ENCODE results near the gene PDE6C.

The PDE6C gene

DNA sequence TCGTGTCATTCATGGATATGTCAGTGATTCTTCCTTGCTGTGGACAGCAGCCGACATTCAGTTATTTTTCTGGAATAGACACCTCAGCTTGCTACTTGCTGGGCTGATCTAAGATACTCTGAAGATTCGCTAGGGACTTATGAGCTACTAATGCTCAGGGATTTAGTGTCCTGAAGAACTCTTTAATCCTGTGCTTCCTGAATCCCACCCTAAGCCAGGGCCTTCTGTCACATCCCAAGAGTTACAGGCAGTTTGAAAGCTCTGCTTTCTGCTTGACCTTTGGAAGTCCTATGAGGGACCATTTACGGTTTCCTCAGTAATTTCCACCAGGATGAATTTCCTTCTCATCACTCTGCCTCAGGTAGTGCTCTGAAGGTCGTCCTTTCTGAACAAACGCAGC is at the start of gene PDE6C:
Gene PDE6C, plus strand, starts transcription at position 227 of the 400 bp plus-strand sequence. CDS start 189 bp downstream, outside the sequence.
- no peak for DNase-seq
- intact Hi-C loops (cut with DNase I), result no loop called here

GRCh38 chr10:93565446-93565845 is 46.9 kb upstream of the PDE6C start:
- DNase-seq, result no peak
- intact Hi-C loops (cut with DNase I), result no loop called here

DNA sequence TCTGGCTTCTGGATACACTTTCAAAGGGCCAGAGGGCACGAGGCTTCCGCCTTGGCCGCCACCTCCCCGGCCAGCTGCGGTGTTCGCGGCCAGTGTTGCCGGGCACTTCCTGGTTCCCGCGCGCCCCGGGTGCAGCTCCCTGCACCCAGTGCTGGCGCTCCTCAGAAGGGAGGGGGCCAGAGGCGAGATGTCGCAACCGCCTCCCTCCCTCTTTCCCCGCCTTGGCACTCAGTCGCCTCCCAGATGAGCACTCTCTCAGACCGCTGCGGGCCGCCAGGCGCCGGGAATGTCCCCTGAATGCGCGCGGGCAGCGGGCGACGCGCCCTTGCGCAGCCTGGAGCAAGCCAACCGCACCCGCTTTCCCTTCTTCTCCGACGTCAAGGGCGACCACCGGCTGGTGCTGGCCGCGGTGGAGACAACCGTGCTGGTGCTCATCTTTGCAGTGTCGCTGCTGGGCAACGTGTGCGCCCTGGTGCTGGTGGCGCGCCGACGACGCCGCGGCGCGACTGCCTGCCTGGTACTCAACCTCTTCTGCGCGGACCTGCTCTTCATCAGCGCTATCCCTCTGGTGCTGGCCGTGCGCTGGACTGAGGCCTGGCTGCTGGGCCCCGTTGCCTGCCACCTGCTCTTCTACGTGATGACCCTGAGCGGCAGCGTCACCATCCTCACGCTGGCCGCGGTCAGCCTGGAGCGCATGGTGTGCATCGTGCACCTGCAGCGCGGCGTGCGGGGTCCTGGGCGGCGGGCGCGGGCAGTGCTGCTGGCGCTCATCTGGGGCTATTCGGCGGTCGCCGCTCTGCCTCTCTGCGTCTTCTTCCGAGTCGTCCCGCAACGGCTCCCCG is 45.7 kb upstream of the PDE6C start, which contains the start of gene FFAR4:
Gene FFAR4, plus strand, starts transcription at position 231 of the 842 bp plus-strand sequence. Its CDS starts 56 bp downstream, at position 287.
- peak in 9 of 10 donors; percentile 13 to 89 (median 36) for DNase-seq
- intact Hi-C loops (cut with DNase I), result no loop called here

GRCh38 chr10:93567277-93568104 is 44.8 kb upstream of the PDE6C start:
- intact Hi-C loops (cut with DNase I), result no loop called here
- no peak for DNase-seq

- intact Hi-C loops (cut with DNase I), result no loop called here
- DNase-seq, result peak in 1 of 10 donors; percentile 15
Observed at GRCh38 chr10:93568105-93568390, 44.3 kb upstream of the PDE6C start.

GRCh38 chr10:93570383-93570782 is 42.0 kb upstream of the PDE6C start:
- DNase-seq, result no peak
- intact Hi-C loops (cut with DNase I), result no loop called here

- intact Hi-C loops (cut with DNase I), result no loop called here
Observed at GRCh38 chr10:93572606-93573005, 39.7 kb upstream of the PDE6C start.

GRCh38 chr10:93573051-93573909 is 39.1 kb upstream of the PDE6C start:
- intact Hi-C loops (cut with DNase I), result no loop called here
- DNase-seq, result no peak

More at GRCh38 chr10:93572606-93573005, 39.7 kb upstream of the PDE6C start:
- no peak for DNase-seq

DNA sequence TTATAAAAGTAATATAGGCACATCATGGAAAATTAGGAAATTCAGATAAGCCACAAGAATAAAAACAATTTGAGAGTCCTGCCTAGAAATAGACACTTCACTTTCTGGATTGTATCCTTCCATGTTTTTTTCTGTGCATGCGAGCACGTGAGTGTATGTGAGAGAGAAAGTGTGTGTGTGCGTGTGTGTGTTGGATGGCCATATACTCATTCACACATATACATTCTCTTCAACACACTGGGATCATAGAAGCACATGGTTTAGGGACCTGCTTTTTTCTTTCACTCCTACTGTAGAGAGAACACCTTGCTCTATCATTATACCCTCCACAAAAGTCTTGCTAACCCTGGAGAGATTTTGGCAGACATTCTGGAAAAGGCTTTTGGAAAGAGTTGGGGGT is 38.4 kb upstream of the PDE6C start:
- intact Hi-C loops (cut with DNase I), result no loop called here
- no peak for DNase-seq

DNA sequence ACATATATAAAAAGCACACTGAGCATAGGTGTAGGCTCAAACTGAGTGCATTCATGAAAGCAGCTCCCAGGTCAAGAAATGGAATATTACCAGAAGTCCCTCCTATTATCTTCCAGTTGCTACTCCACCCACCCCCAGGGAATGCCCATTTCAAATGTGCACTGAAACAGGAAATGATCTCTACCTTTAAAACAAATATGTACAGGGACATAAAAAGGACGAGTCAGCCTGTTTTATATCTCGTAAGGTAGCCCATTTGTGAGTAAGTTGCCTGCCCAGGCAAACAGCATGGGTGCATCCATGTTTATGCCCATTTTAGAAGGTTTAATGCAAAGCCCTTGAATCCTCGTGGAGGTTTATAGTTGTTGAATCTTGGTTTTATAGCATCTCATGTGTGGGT is 35.4 kb upstream of the PDE6C start:
- no peak for DNase-seq
- intact Hi-C loops (cut with DNase I), result no loop called here

GRCh38 chr10:93577565-93577964 is 34.8 kb upstream of the PDE6C start:
- intact Hi-C loops (cut with DNase I), result no loop called here
- DNase-seq, result no peak

DNA sequence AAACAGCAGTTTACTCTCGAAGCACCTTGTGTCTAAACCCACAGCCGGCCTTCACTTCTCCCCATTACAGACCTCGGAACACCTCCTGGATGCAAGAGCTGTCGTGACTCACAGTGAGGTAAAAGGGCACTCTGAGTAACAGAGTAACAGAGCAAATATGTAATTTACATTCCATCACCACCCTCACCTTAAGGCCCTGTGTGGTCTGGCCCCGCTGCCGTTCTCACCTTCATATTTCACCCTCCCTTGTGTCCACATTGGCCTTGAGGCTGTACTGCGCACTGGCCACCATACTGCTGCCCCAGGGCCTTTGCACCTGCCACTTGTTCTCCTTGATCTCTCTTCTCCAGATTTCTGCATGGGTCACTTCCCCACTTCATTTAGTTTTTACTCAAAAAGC is 33.2 kb upstream of the PDE6C start:
- DNase-seq, result no peak
- intact Hi-C loops (cut with DNase I), result no loop called here

GRCh38 chr10:93579985-93580711 is 32.2 kb upstream of the PDE6C start:
- DNase-seq, result no peak
- intact Hi-C loops (cut with DNase I), result no loop called here

DNA sequence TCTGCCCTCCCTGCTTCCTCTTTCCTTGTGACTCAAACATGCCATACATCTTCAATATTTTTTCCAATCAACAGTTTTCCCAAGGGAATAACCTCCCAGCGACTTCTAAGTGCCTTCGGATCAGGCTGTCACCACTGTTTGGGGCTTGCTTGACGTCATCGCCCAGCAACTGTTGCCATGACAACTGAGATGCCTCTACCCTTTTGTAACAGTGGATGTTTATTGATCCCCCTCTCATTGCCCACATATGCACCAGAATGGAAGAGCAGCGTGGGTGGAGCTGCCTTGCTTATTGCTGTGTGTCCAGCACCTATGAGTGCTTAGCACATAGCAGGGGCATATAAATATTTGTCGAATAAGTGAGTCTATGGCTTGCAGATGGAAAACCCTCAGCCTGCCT is 31.5 kb upstream of the PDE6C start:
- intact Hi-C loops (cut with DNase I), result no loop called here
- peak in 5 of 10 donors; percentile 27 to 89 (median 52) for DNase-seq

- intact Hi-C loops (cut with DNase I), result no loop called here
- no peak for DNase-seq
Observed at GRCh38 chr10:93584445-93584844, 27.9 kb upstream of the PDE6C start.

GRCh38 chr10:93589648-93590562 is 22.4 kb upstream of the PDE6C start:
- intact Hi-C loops (cut with DNase I), result no loop called here
- DNase-seq, result peak in 1 of 10 donors; percentile 23

- intact Hi-C loops (cut with DNase I), result no loop called here
- DNase-seq, result no peak
Observed at GRCh38 chr10:93590638-93591037, 21.7 kb upstream of the PDE6C start.

- no peak for DNase-seq
- intact Hi-C loops (cut with DNase I), result no loop called here
Observed at GRCh38 chr10:93591065-93591808, 21.1 kb upstream of the PDE6C start.

Data from posterior cingulate gyrus (tissue), 11 donors.